Left kidney (tissue), 2 donors: ENCODE results near the gene APOC1. TPM values are rescaled to one million over a fixed set of nuclear protein-coding genes. Genes with fewer than 3 reads are reported as not detected.

Experiments
- DNase-seq: peaks from one replicate; pipeline ENCODE4 v3.0.0-alpha.2; 2013
- polyA plus RNA-seq: library from polyadenylated mRNA; unstranded; fragments of 120-200 nt; gene quantifications from one replicate; pipeline ENCODE4 v1.2.1, GENCODE V29; 2013; ENCODE audit not compliant: insufficient read length

APOC1 gene
- polyA plus RNA-seq, 1 donor, result 10.9 TPM

DNA sequence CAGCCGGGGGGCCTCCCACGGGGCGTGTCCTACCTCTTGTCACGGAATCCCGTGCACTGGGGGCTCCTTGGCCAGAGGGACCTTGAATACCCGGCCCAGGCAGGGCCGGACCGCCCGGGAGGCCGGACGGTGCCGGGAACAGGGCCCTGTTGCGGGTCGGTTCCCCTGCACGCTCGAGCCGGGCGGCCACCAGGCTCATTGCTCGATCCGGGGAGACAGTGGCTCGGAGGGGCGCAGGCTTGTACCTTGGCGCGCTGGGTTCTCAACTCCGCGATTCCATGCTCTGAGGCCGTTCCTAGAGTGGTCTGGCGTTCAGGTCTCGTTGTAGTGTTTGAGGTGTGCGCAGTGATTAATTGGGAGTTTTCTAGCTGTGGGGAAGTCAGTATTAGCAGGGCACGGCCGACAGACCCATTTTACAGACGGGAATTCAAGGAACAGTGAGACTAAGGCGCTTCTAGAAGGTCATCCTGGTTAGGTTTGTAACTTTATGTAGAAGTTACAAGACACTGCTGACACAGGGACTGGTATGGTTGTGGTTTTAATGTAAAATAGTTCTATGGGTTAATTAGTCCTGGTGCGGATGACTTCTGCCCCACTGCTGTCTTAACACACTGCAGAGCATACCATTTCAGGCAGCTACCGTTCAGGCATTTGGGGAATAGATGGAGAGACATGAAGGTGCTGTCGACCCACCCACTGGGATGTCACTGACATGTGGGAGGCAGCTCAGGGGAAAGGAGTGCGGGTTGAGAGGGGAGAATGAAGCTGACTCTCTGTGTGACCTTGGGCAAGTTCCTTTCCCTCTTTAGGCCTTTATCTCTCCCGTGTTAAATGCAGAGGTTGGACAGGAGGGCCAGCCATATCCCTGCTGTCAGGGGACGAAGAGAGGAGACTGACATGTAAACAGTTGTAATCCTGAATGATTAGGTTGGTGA, 41.4 kb downstream of the APOC1 start:
- no peak for DNase-seq

DNA sequence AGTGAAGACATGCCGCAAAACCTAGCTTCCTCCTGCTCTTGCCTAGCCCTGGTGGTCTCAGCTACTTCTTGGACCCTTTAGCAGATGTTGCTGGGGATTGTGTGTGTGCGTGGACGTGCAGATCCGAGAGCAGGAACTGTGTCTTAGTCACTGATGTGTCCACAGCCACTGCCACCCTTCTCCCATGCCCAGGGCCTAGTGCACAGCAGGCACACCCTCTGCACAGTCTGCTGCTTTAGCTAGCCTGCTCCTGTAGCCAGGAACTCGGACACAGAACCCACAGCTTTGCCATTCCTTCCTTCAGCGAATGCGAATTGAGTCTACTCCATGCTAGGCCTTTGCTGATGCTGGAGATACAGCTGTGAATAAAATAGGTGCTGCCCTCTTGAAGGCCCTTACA, 43.1 kb downstream of the APOC1 start:
- DNase-seq, result no peak

DNA sequence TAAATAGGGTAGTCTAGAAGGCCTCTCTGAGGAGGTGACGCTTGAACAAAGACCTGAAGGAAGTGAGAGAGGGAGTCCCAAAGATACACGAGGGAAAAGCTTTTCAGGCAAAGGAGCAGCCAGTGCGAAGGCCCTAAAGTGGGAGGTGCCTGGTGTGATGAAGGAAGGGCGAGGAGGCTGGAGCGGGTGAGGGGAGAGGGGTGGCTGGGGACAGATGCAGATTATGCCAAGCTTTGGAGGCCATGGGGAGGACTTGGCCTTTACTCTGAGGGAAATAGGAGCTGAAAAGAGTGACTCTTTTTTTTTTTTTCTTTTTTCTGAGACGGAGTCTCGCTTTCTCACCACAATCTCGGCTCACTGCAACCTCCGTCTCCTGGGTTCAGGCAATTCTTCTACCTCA, 43.7 kb downstream of the APOC1 start:
- DNase-seq, result no peak

DNA sequence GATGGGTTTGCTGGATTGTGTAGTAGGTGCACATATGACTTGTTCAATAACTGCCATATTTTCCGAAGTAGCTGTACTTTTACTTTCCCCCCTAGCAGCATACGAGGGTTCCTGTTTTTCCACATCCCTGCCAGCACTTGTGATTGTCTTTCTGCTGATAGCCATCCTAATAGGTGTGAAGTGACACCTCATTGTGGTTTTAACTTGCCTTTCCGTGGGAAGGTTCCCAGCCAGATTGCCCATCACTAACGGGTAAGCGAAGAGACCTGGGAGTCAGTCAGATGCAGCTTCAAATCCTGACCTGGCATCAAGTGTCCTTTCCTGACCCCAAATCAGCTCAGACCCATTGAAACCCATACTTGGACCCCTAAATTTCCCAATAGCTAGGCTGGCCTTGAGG, 45.3 kb downstream of the APOC1 start:
- DNase-seq, result no peak

DNA sequence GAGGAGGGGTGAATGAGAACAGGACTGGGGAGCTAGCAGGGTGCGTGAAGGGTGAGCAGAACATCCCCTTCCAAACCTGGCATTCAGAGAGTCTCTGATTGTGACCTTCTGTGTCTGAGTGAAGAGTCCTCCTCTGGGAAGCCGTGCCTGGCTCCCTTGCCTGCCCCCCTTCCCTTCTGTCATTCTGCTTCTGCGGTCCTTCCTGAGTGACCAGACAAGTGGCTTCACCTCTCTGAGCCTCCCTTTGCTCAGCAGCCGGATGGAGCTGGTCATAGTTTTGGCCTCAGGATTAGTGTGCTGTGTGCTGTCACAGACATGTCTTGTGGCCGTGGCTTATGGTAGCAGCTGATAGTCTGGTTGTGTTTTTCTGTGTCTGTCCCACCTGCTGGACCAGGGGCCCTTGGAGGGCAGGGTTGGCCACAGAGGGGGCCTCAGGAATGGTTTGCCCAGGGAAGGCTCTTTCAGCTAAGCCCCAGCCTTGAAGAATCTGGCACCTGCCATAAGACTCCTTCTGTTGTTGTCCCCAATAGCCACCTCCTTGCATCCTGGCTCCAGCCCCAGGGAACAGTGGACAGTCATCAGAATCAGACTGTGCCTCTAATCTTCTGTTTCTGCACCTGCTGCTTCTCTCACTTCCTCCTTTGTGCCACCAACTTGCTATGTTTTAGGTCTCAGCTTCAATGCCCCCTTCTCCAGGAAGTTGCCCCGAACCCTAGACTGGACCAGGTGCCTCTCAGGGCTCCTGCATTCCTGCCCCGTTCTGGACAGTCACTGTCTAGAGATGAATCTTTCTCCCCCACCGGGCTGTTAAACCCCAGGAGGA, 46.7 kb downstream of the APOC1 start:
- DNase-seq, result no peak

DNA sequence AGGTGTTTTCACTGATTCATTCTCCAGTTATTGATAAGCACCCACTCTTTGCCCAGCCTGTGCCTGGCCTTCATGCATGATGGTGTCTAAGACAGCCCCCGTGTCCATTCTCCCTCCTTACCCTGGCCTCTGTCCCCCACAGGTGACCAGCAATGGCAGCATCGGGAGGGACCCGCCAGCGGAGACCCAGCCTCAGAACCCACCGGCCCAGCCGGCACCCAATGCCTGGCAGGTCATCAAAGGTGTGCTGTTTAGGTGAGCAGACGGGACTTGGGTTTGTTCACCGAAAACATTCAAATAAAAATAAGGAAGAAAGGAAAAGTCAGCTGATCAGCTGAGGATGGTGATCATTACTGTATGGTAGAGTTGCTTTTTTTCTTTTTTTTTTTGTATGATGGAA, 47.4 kb downstream of the APOC1 start:
- no peak for DNase-seq

DNA sequence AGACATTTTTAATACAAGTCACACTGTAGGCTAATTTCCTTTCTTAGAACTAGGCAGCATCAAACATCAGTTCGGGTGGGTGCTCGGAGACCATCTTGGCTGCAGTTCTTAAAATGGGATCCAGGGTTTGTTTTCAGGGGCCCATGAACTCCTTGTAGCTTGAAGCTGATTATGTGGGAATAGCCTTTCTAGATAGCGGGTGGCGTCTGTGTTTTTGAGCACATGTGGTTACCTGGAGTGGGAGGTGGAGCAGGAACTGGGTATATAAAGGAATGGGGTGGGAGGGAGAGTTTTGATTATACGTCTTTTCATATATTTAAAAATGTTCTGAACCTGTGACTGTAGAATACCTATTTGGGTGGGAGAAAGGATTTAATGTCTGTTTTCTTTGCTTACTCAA, 53.7 kb downstream of the APOC1 start:
- no peak for DNase-seq

DNA sequence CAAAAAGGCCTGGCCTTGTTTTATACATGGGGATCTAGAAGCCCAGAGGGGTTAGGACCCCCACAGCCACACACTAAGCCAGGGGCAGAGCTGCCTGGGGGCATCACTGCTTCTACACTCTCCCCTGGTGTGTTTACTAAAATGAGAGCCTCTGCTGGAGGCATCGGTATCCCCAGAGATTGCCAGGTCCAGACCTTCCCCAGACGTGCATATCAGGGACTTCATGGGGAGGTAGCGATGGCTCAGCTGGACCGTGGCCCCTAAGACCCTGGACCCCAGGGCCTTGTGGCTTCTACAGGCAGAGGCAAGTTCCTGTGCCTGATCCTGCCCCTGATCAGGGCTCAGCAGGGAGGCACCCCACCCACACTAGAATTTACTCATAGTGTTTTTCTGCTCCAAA, 54.3 kb downstream of the APOC1 start:
- DNase-seq, result no peak

Other genes starting within 250 kb of the APOC1 start
- 22.7 TPM for gene CEACAM19, start 243.1 kb upstream of the APOC1 start, polyA plus RNA-seq
- not detected for gene CEACAM16, start 215.5 kb upstream of the APOC1 start, polyA plus RNA-seq
- 4.9 TPM for gene BCL3, start 165.9 kb upstream of the APOC1 start, polyA plus RNA-seq
- 5.3 TPM for gene CBLC, start 136.7 kb upstream of the APOC1 start, polyA plus RNA-seq
- gene BCAM, start 105.5 kb upstream of the APOC1 start, polyA plus RNA-seq, result 461 TPM
- gene NECTIN2, start 68.3 kb upstream of the APOC1 start, polyA plus RNA-seq, result 139 TPM
- gene TOMM40, start 23.4 kb upstream of the APOC1 start, polyA plus RNA-seq, result 43.3 TPM
- gene APOE, start 8.8 kb upstream of the APOC1 start, polyA plus RNA-seq, result 288 TPM
- not detected for gene APOC4, start 27.6 kb downstream of the APOC1 start, polyA plus RNA-seq
- gene APOC2, start 31.4 kb downstream of the APOC1 start, polyA plus RNA-seq, result 10.1 TPM
- gene CLPTM1, start 40.8 kb downstream of the APOC1 start, polyA plus RNA-seq, result 121 TPM
- gene RELB, start 86.9 kb downstream of the APOC1 start, polyA plus RNA-seq, result 4.5 TPM
- 76.8 TPM for gene CLASRP, start 124.4 kb downstream of the APOC1 start, polyA plus RNA-seq
- gene ZNF296, start 161.9 kb downstream of the APOC1 start, polyA plus RNA-seq, result 0.98 TPM
- 22.5 TPM for gene GEMIN7, start 164.7 kb downstream of the APOC1 start, polyA plus RNA-seq
- 23.6 TPM for gene PPP1R37, start 178.6 kb downstream of the APOC1 start, polyA plus RNA-seq
- 0.17 TPM for gene NKPD1, start 246.4 kb downstream of the APOC1 start, polyA plus RNA-seq